Body of pancreas (tissue), 4 donors: ENCODE measurements around the gene CBY1. TPM values are rescaled to one million over a fixed set of nuclear protein-coding genes. Genes with fewer than 3 reads are reported as not detected.
A peak's percentile ranks its signal among the peaks of the same experiment; 100 is the strongest.

Experiments
- ATAC-seq: fragments of 150-250 bp; one replicate; pipeline ENCODE4 v1.9.1; 2016
- DNase-seq, 4 donors: peaks; one replicate each; pipeline ENCODE4 v3.0.0-alpha.2; 2019
- H3K27ac ChIP-seq, 4 donors: fragments of 200-600 bp; sonication (generic); 1 replicate in 3 of 4; 2 replicates in 1 of 4; pipeline versions ENCODE4 v1.5.1 to v1.6.1; 2016 to 2019; ENCODE audit warnings: mild to moderate bottlenecking in 1 of 4, mixed read lengths in 1 of 4, moderate library complexity in 1 of 4
- H3K27me3 ChIP-seq, 2 donors: fragments of 200-600 bp; sonication (generic); one replicate each; pipeline ENCODE4 v1.6.0; 2016; ENCODE audit warnings: mild to moderate bottlenecking in 1 of 2
- H3K36me3 ChIP-seq, 2 donors: fragments of 200-600 bp; sonication (generic); replicated peaks in 1 of 2; 2 replicates each; pipeline ENCODE4 v1.5.1; 2016; ENCODE audit warnings: low read depth in 2 of 2; ENCODE audit not compliant: insufficient read depth in 1 of 2
- H3K4me1 ChIP-seq: fragments of 200-600 bp; sonication (generic); one replicate; pipeline ENCODE4 v1.6.0; 2016
- H3K4me3 ChIP-seq, 2 donors: fragments of 200-600 bp; sonication (generic); 1 replicate in 1 of 2; 2 replicates in 1 of 2; pipeline ENCODE4 v1.5.1; 2016 to 2019
- H3K9me3 ChIP-seq, 3 donors: fragments of 200-600 bp; sonication (generic); 1 replicate in 2 of 3; 2 replicates in 1 of 3; pipeline ENCODE4 v1.5.1; 2016
- POLR2A ChIP-seq, 3 donors: fragments of 450-650 bp; IDR thresholded peaks; one replicate each; pipeline ENCODE4 v1.6.1; 2016; ENCODE audit warnings: antibody characterized with exemption in 3 of 3, mild to moderate bottlenecking in 2 of 3
- WGBS, 2 donors: methylation state at CpG; one replicate each; pipeline ENCODE4 v1.1.5; 2017; 5-methylcytosine and 5-hydroxymethylcytosine counted together
- intact Hi-C: fragments of 100-400 bp; cut with DNase I; formaldehyde crosslinking; loops from one replicate; pipeline ENCODE4 v1.15.1; 2023
- total RNA-seq, 2 donors: library from RNA; depleted of rRNA; stranded (reverse); fragments of >200 nt; gene quantifications; one replicate each; pipeline ENCODE4 v1.1.0, GENCODE V29; 2016
- TF ChIP-seq, protein P1 (sequence below), 7 experiments: fragments of 450-650 bp in 4 of 7; fragments of 200-600 bp in 3 of 7; sonication (generic) in 3 of 7; IDR thresholded peaks; one replicate each; pipeline ENCODE4 v1.5.1; 2016 to 2019; ENCODE audit warnings: antibody characterized with exemption in 7 of 7

The CBY1 gene
- total RNA-seq, 2 donors from 2014 or later: 8.6 to 16.5 TPM

DNA sequence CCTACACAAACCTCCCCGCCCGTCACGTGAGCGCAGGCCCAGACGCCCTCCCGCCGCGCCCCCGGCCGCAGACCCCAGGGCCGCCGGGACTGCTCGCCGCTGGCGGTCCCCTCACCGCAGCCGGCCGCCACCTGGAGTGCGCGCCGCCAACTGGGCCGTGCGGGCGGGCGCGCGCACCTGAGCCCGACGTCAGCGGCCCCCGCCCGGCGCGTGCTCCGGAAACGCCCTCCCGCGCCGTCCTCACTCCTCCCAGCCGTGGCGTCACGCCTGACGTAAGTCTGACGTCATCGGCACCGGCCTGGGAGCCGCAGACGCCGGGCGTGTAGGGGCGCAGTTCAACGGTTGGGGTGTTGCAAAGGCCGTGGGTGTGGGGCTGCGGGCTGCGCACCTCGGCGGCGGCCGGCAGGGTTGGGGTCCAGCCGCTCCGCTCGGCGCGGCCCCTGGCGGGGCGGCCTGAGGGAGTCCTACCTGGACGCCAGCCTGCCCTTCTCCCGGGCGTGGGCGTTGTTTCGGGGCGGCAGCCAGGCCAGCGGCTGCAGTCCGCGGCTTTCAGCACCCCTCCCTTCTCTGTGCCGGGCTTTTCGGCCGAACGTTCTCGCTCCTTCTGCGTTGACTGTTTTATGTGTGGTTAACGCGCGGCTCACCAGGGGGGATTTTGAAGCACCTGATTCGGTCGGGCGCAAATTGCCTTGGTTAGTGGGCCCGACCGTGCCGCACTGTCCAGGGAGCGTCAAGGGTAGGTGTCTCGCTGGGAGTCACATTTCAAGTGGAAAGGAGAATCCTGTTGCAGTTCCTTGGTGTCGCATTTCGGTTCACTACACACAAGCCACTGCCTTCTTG is 44.6 kb downstream of the CBY1 start, which contains the start of gene JOSD1:
TSS of gene JOSD1 (minus strand) at position 155 of the 840 bp plus-strand sequence. CDS start 956 bp downstream, outside the sequence.
- peak within 1 kb of the TSS; percentile 67 to 73 for H3K4me3 ChIP-seq
- TF ChIP-seq, protein P1, sequence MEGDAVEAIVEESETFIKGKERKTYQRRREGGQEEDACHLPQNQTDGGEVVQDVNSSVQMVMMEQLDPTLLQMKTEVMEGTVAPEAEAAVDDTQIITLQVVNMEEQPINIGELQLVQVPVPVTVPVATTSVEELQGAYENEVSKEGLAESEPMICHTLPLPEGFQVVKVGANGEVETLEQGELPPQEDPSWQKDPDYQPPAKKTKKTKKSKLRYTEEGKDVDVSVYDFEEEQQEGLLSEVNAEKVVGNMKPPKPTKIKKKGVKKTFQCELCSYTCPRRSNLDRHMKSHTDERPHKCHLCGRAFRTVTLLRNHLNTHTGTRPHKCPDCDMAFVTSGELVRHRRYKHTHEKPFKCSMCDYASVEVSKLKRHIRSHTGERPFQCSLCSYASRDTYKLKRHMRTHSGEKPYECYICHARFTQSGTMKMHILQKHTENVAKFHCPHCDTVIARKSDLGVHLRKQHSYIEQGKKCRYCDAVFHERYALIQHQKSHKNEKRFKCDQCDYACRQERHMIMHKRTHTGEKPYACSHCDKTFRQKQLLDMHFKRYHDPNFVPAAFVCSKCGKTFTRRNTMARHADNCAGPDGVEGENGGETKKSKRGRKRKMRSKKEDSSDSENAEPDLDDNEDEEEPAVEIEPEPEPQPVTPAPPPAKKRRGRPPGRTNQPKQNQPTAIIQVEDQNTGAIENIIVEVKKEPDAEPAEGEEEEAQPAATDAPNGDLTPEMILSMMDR (IDR thresholded peaks at IDR 0.05): peak in 2 of 7 experiments; percentile 20 to 43
- peak; percentile 75 to 95 (median 90) for TF ChIP-seq POLR2A (IDR thresholded peaks at IDR 0.05)
- H3K27me3 ChIP-seq: no peaks in the 10 kb centered on the region
- WGBS, 2 donors: 0% methylated on average over 18 to 88 of the region's 94 CpGs
- intact Hi-C loops: no loop called here
- ATAC-seq: peak; percentile 63
- peak; percentile 94 to 96 (median 96) for DNase-seq
- H3K9me3 ChIP-seq: no peaks in the 10 kb centered on the region
- peak within 1 kb of the TSS; percentile 92 to 99 (median 98) for H3K27ac ChIP-seq
- no peaks in the 10 kb centered on the region for H3K36me3 ChIP-seq
- peaks cover 54% of the 10 kb centered on the region for H3K4me1 ChIP-seq

DNA sequence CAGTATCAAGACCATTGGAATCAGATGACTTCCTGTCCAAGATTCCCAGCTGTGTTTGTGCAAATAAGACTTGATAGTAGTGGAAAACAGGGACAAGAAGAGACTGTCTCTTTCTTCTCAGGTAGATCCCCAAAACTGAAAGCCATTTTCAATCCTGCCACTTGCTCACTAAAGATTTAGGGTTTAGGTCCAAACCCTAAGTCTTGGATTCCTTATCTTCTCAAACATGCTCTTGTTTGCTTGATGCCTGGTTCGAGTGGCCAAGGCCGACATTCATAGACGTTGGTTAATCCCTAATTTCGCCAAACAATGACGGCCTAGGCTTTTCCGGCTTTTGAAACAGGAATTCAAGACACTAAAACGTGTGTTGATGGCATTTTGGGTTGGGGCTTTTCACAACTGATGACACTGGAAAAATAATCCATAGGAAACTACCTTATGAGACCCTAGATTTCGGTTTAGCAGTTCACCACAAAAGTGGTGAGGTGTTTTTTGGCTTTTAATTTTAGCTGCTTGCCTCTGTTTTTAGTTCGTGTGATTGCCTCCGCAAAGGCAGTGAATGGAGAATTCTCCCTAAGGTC is 48.3 kb downstream of the CBY1 start:
- H3K4me1 ChIP-seq: peaks cover 44% of the 10 kb centered on the region
- H3K27ac ChIP-seq: peak overlapping the region; percentile 55 to 96 (median 72)
- H3K4me3 ChIP-seq: no peak overlapping the region
- H3K9me3 ChIP-seq: no peaks in the 10 kb centered on the region
- intact Hi-C loops: no loop called here
- 4 to 5% methylated on average over 10 of the region's 10 CpGs for WGBS, 2 donors
- TF ChIP-seq, protein P1 (IDR thresholded peaks at IDR 0.05): no peak
- TF ChIP-seq POLR2A (IDR thresholded peaks at IDR 0.05): no peak
- H3K27me3 ChIP-seq: no peaks in the 10 kb centered on the region
- peak in 1 of 4 donors; percentile 17 for DNase-seq
- no peak for ATAC-seq
- H3K36me3 ChIP-seq: no peaks in the 10 kb centered on the region

DNA sequence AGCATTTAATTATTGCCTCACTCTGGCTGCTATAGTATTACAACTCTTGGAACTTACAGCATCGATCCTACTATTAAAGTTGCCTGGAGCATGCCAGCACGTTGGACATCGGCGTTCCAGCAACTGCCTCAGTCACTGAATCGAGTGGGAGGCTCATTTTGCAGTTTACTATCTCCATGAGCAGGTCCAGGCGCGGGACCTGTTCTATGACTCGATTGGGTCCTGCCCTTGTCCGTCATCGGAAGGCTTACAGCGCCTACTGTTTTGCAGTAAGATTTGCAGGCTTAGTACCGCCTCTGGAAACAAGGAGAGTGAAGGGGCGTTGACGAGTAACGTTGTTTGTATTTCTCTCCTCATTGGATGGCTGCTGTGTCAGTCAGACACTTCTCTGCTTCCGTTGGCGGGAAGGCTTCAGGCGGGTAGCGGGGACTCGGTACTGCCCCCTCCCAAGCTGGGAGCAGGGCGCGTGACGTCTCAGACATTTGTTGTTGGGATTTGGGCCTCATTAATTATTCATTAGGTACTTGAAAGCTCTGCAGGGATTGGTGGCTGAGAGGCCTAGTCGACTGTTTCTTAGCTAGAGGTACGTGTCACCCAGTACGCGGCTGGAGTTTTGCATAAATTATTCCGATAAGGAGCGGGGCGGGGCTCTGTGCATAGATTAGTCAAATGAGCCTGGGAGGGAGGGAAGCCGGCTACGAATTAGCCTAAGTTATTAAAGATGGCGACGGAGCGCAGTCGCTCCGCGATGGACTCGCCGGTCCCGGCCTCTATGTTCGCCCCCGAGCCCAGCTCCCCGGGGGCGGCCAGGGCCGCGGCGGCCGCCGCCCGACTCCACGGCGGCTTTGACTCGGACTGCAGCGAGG is 49.0 kb downstream of the CBY1 start, which contains the start of gene GTPBP1:
TSS of gene GTPBP1 (plus strand) at position 710 of the 866 bp plus-strand sequence. CDS start at position 722, 12 bp downstream.
- Histone ChIP-seq H3K27ac (peak within 1 kb of the TSS; percentile 84 to 97 (median 94)), H3K4me1 (peaks cover 44% of the 10 kb centered on the region), H3K27me3 (no peaks in the 10 kb centered on the region), H3K36me3 (no peaks in the 10 kb centered on the region), H3K4me3 (peak within 1 kb of the TSS; percentile 60 to 96), H3K9me3 (no peaks in the 10 kb centered on the region)
- ATAC-seq (peak; percentile 84), DNase-seq (peak; percentile 98 to 100 (median 99))
- 0 to 1% methylated on average over 16 to 55 of the region's 55 CpGs for WGBS, 2 donors
- TF ChIP-seq, protein P1 (IDR thresholded peaks at IDR 0.05): peak in 4 of 7 experiments; percentile 23 to 45 (median 30)
- peak; percentile 79 to 84 (median 81) for TF ChIP-seq POLR2A (IDR thresholded peaks at IDR 0.05)
- intact Hi-C loops: no loop called here

DNA sequence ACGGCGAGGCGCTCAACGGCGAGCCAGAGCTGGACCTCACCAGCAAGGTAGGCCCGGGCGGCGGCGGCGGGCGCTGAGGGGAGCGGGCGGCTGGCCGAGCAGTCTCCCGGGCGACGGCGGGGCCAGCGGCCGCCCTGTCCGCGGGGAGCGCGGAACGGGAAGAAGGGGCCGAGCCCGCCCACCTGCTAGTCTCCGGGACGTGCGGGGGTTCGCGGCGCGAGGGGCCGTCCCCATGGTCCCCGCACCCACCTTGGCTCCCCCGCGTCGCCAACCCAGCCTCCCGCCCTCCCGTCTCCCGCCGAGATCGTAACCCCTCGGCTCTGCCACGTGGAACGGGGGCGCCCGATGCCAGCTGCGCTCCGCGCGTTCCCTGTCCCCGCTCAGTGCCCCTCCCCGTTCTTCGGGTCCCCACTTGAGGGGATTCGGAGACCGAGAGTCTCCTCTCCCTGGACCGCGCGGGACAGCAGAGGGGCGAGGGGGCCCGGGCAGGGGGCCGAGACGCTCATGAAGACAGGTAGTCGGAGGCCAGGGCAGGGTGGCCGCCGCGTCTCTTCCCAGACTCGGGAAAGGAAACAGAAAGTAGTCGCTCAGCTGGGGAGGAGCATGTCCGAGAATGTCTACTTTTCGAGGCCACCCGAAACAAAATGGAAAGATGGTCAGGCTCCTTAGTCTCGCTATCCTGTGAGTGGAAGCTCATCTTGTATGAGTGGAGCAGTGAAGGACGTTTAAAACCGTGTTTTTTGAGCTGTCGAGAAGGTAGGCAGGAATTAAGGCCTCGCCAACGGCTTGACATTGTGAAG is 49.9 kb downstream of the CBY1 start:
- Histone ChIP-seq H3K27me3 (no peaks in the 10 kb centered on the region), H3K4me1 (peaks cover 44% of the 10 kb centered on the region), H3K9me3 (no peaks in the 10 kb centered on the region), H3K36me3 (no peaks in the 10 kb centered on the region), H3K27ac (peak overlapping the region; percentile 84 to 97 (median 94)), H3K4me3 (peak overlapping the region; percentile 60 to 96)
- ATAC-seq: peak; percentile 6
- TF ChIP-seq POLR2A (IDR thresholded peaks at IDR 0.05): no peak
- TF ChIP-seq, protein P1 (IDR thresholded peaks at IDR 0.05): peak in 1 of 7 experiments; percentile 1
- intact Hi-C loops: no loop called here
- WGBS, 2 donors: 1 to 2% methylated on average over 15 to 55 of the region's 80 CpGs
- peak; percentile 48 to 52 (median 50) for DNase-seq
